BLaER1 (cell line): Measurements from ENCODE around the gene WDR20.
"Not testable (repeated sequence)": the region's sequence is repeated elsewhere in the genome, so short reads cannot be mapped to it uniquely, and the experiment has no call there.

Source experiments
- H3K27ac ChIP-seq: shearing (Covaris generic); formaldehyde crosslinking; 2 replicates; pipeline ENCODE4 v1.8.1; 2022
- H3K27me3 ChIP-seq: shearing (Covaris generic); formaldehyde crosslinking; 2 replicates; pipeline ENCODE4 v1.8.1; 2022
- H3K36me3 ChIP-seq: shearing (Covaris generic); formaldehyde crosslinking; 2 replicates; pipeline ENCODE4 v1.8.1; 2022
- H3K4me1 ChIP-seq: shearing (Covaris generic); formaldehyde crosslinking; 2 replicates; pipeline ENCODE4 v1.8.1; 2022
- H3K4me2 ChIP-seq: shearing (Covaris generic); formaldehyde crosslinking; 2 replicates; pipeline ENCODE4 v1.8.1; 2022
- H3K4me3 ChIP-seq: shearing (Covaris generic); formaldehyde crosslinking; 2 replicates; pipeline ENCODE4 v1.8.1; 2022
- H3K9ac ChIP-seq: shearing (Covaris generic); formaldehyde crosslinking; 2 replicates; pipeline ENCODE4 v1.8.1; 2022
- H3K9me3 ChIP-seq: shearing (Covaris generic); formaldehyde crosslinking; 2 replicates; pipeline ENCODE4 v1.8.1; 2022
- H4K20me1 ChIP-seq: shearing (Covaris generic); formaldehyde crosslinking; 2 replicates; pipeline ENCODE4 v1.8.1; 2022
- Cebpa-rat ChIP-seq: shearing (Covaris generic); IDR thresholded peaks from 2 replicates; pipeline ENCODE4 v1.8.1; 2022

WDR20 gene

DNA sequence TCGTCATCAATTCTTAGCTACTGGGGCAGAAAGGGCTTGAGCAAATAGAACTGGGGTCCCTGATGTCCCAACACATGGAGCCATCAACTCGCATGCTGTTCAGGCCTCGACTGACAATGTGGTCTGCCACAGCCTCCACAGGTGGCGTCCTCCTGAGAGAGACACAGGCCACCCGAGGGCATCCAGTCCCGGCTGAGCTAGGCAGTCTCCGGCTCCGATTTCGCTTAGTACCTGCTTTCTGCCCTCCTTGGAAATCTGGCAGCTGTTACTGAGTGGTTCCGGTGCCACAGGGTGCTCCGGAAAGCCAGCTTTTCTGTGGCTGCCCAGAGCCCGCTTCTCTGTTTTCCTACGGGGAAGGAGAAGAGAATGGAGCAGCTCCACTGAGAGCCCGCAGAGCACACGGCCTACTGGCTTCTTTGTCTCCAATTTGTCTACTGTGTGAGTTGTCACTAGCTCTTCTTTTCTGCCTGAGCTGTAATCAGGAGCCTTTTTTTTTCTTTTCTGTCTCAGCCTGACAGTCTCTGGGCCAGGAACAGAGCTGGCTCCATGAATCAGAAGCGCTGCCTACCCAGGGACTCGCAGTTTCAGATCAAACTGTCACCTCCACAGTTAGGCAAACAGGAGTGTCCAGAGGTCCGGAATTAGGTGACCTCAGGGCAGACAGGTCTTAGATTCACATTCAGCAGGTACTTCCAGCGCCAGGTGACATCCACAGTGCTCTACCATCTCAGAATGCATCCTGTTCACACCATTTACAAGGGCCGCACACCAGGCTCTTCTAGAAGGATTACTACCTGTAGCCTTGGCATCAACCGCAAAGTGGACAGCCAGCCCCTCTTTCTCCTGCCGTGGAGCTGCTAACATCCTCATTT is 92.0 kb downstream of the WDR20 start:
- TF ChIP-seq Cebpa-rat: no peak
- H3K27me3 ChIP-seq: no peaks in the 10 kb centered on the region
- no peaks in the 10 kb centered on the region for H3K36me3 ChIP-seq
- H3K4me3 ChIP-seq: no peak overlapping the region
- H3K27ac ChIP-seq: no peak overlapping the region
- H4K20me1 ChIP-seq: no peaks in the 10 kb centered on the region
- H3K4me1 ChIP-seq: peaks cover 13% of the 10 kb centered on the region
- no peak overlapping the region for H3K4me2 ChIP-seq
- H3K9me3 ChIP-seq: no peaks in the 10 kb centered on the region
- no peak overlapping the region for H3K9ac ChIP-seq

DNA sequence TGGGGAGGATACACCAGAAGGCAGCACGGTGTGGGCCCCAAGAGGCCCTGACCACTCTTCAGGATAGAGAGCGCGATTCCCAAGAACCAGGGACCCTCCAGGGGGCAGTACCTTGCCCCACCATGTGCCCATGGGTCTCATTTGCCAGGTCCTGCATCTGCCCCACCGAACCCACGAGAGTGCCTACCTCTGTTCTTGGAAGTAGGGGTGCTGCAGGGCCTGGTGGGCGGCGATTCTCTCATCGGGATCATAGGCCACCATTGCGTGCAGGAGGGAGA is 92.6 kb downstream of the WDR20 start:
- H3K4me1 ChIP-seq: peaks cover 8% of the 10 kb centered on the region
- H4K20me1 ChIP-seq: no peaks in the 10 kb centered on the region
- no peak overlapping the region for H3K4me2 ChIP-seq
- H3K9ac ChIP-seq: no peak overlapping the region
- TF ChIP-seq Cebpa-rat: no peak
- no peaks in the 10 kb centered on the region for H3K9me3 ChIP-seq
- no peak overlapping the region for H3K27ac ChIP-seq
- H3K4me3 ChIP-seq: no peak overlapping the region
- no peaks in the 10 kb centered on the region for H3K27me3 ChIP-seq
- H3K36me3 ChIP-seq: no peaks in the 10 kb centered on the region

DNA sequence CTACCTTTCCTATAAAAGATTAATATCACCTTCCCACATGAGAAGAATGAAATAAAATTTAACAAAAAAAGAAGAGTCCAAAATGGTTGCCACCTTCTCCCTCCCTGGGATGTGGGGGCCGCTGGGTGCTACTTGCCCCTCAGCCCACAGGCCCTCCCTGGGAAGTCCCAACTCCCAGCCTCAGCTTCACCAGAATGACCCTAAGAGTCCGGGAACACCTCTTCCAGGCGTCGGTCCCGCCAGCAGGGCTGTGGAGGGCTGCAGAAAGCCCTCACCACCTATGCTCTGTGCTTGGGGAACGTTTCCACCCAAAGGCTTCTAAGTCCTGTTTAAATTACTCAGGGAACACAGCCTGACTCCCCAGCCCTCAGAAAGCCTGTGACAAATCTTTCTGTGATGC is 93.4 kb downstream of the WDR20 start:
- Histone ChIP-seq H3K27ac (no peak overlapping the region), H3K27me3 (no peaks in the 10 kb centered on the region), H3K4me3 (no peak overlapping the region), H4K20me1 (no peaks in the 10 kb centered on the region), H3K4me2 (no peak overlapping the region), H3K9ac (no peak overlapping the region), H3K4me1 (no peaks in the 10 kb centered on the region), H3K9me3 (no peaks in the 10 kb centered on the region), H3K36me3 (no peaks in the 10 kb centered on the region)
- TF ChIP-seq Cebpa-rat: no peak

DNA sequence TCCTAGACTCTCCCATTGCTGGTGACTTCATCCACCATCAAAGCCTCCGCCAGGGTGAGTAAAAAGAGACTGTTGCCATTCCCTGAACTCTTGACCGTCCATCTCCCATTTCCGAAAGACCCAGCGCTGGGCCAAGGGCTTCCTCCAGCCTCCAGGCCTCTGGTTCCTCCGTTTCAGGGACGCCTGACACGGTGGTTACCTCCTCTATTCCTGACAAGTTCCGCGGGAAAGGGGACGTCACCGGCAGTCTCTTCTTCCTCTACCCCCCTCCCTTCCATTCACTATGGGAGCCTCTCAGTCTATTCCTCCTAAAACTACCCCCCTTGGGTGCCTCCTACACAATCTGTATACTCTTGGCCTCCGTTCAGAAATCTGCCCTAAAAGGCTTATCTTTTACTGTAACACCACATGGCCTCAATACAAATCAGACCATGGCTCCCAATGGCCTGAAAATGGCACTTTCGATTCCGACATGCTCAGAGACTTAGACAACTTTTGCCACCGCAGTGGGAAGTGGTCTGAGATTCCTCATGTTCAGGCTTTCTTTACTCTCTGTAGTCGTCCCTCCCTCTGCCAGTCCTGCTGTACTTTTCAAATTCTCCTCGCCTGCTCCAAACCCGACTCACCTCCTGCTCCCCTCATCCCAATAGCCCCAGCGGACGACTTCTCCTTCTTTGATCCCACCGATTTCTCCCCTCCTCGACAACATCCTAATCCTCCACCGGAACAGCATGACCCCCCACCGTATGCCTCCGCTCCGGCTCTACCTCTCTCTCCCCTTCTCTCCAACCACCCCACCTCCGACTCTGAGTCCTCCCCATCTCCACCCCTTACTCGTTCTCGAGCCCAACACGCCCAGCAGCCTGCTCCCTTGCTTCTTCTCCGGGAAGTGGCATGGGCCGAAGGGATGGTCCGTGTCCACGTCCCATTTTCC is 94.9 kb downstream of the WDR20 start:
- Histone ChIP-seq H3K9ac (no peak overlapping the region), H3K27ac (no peak overlapping the region), H3K36me3 (no peaks in the 10 kb centered on the region), H3K4me1 (no peaks in the 10 kb centered on the region), H3K9me3 (no peaks in the 10 kb centered on the region), H3K4me2 (no peak overlapping the region), H3K27me3 (no peaks in the 10 kb centered on the region), H3K4me3 (no peak overlapping the region), H4K20me1 (no peaks in the 10 kb centered on the region)
- no peak for TF ChIP-seq Cebpa-rat

DNA sequence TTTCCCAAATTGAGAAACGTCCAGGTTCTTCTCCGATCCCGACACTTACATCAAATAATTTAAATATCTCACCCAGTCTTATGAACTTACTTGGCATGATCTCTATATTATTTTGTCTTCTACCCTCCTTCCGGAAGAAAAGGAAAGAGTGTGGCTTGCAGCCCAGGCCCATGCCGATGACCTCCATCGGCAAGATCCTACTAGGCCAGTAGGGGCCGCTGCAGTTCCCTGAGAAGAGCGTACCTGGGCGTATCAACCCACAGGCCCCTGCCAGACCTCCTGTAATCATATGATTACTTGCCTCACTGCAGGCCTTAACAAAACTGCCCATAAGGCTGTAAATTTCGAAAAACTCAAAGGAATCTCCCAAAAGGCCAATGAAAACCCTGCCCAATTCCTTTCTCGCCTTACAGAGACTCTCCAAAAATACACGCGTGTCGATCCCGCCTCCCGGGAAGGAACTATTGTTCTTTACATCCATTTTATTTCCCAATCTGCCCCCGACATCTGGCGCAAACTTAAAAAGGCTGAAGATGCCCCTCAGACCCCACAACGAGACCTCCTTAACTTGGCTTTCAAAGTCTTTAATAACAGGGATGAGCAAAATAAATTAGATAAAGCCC is 95.7 kb downstream of the WDR20 start:
- H3K36me3 ChIP-seq: no peaks in the 10 kb centered on the region
- no peaks in the 10 kb centered on the region for H3K9me3 ChIP-seq
- H3K4me1 ChIP-seq: no peaks in the 10 kb centered on the region
- no peaks in the 10 kb centered on the region for H4K20me1 ChIP-seq
- no peak overlapping the region for H3K4me2 ChIP-seq
- no peak overlapping the region for H3K9ac ChIP-seq
- TF ChIP-seq Cebpa-rat: no peak
- no peak overlapping the region for H3K4me3 ChIP-seq
- H3K27me3 ChIP-seq: no peaks in the 10 kb centered on the region
- no peak overlapping the region for H3K27ac ChIP-seq

DNA sequence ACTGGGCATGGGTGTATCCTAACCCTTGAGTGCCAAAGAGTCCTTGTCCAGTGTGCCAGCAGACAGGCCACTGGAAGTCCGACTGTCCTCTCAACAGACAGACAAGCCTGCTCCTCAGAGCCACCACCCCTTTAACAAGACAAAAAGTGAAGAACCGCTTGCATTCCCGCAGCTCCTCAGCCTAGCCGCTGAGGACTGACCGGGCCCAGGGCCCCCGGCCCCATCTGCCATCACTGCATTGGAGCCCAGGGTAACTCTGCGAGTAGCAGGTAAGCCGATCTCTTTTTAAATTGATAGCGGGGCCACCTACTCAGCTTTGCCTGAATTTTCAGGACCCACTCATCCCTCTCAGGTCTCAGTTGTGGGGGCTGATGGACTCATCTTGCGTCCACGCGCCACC is 96.3 kb downstream of the WDR20 start:
- no peaks in the 10 kb centered on the region for H3K36me3 ChIP-seq
- no peak overlapping the region for H3K9ac ChIP-seq
- no peaks in the 10 kb centered on the region for H4K20me1 ChIP-seq
- no peak for TF ChIP-seq Cebpa-rat
- no peaks in the 10 kb centered on the region for H3K4me1 ChIP-seq
- H3K4me3 ChIP-seq: no peak overlapping the region
- no peaks in the 10 kb centered on the region for H3K9me3 ChIP-seq
- no peaks in the 10 kb centered on the region for H3K27me3 ChIP-seq
- no peak overlapping the region for H3K27ac ChIP-seq
- H3K4me2 ChIP-seq: no peak overlapping the region

DNA sequence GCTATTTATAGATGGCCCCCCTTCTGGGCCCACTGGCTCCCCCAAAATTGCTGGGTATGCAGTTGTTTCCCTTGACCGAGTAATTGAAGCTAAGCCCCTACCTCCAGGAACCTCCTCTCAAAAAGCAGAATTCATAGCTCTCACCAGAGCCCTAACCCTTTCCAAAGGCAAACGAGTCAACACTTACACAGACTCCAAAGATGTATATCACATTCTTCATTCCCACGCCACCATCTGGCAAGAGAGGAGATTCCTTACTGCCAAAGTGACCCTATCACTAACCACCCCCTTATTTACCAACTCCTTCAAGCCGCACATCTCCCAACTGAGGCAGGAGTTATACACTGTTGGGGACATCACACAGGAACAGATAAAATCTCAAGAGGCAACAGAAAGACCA is 98.4 kb downstream of the WDR20 start:
- Histone ChIP-seq H3K4me3 (no peak overlapping the region), H4K20me1 (no peaks in the 10 kb centered on the region), H3K27ac (no peak overlapping the region), H3K4me1 (no peaks in the 10 kb centered on the region), H3K4me2 (no peak overlapping the region), H3K9me3 (peaks cover 3% of the 10 kb centered on the region; the same call in 1 of the 2 replicates), H3K36me3 (no peaks in the 10 kb centered on the region), H3K27me3 (no peaks in the 10 kb centered on the region), H3K9ac (no peak overlapping the region)
- no peak for TF ChIP-seq Cebpa-rat

DNA sequence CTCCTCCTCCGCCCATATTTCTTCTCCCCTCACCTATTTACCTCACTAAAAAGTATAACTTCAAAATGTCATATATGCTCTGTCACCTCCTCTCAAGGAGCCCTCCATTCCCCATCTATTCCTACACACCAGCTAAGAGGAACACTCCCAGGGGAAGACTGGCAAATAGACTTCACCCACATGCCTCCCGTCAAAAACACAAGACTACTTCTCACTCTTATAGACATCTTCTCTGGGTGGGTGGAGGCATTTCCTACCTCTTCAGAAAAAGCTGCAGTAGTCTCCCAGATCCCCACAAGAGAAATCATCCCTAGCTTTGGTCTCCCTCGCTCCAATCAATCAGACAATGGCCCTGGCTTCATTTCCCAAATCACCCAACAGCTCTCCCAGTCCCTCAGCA is 99.1 kb downstream of the WDR20 start:
- Histone ChIP-seq H3K27me3 (no peaks in the 10 kb centered on the region), H3K27ac (no peak overlapping the region), H3K9me3 (peaks cover 10% of the 10 kb centered on the region), H4K20me1 (no peaks in the 10 kb centered on the region), H3K4me2 (no peak overlapping the region), H3K4me3 (no peak overlapping the region), H3K9ac (no peak overlapping the region), H3K36me3 (no peaks in the 10 kb centered on the region), H3K4me1 (no peaks in the 10 kb centered on the region)
- TF ChIP-seq Cebpa-rat: no peak

DNA sequence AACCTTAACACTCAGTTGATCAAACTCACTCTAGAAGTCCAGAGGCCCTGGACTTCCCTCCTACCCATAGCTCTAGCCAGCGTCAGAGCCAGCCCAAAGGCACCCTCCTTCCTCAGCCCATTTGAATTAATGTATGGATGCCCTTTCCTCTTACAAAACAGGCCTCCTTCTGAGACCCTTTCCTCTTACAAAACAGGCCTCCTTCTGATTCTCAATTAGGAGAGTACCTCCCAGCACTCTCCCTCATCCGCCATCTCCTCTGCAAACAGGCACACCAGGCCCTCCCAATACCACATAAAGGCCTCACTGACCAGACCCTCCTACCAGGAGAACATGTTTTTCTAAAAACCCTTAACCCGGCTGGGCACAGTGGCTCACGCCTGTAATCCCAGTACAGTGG is 99.5 kb downstream of the WDR20 start:
- Histone ChIP-seq H3K27ac (no peak overlapping the region), H3K4me1 (no peaks in the 10 kb centered on the region), H3K4me2 (no peak overlapping the region), H3K9ac (no peak overlapping the region), H3K4me3 (no peak overlapping the region), H3K9me3 (peaks cover 14% of the 10 kb centered on the region), H4K20me1 (no peaks in the 10 kb centered on the region), H3K36me3 (no peaks in the 10 kb centered on the region), H3K27me3 (no peaks in the 10 kb centered on the region)
- TF ChIP-seq Cebpa-rat: no peak

DNA sequence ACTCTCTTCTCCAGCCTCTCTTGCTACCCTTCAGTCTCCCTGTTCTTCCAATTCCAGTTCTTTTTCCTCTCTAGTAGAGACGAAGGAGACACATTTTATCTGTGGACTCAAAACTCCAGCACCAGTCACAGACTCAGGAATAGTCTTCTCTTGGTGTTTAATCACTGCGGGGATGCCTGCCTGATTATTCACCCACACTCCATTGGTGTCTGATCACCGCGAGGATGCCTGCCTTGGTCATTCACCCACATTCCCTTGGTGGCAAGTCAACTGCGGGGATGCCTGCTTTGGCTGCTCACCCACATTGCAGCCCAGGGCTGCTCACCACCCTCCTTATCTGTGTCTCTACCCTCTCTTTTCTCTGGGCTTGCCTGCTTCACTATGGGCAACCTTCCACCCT is 100.8 kb downstream of the WDR20 start:
- peaks cover 14% of the 10 kb centered on the region for H3K9me3 ChIP-seq
- not testable (repeated sequence) for H4K20me1 ChIP-seq, H3K4me3 ChIP-seq, H3K27ac ChIP-seq, H3K27me3 ChIP-seq, H3K4me1 ChIP-seq, H3K4me2 ChIP-seq, H3K36me3 ChIP-seq, H3K9ac ChIP-seq
